NCI-H82 treated with DMSO at 0.1 percent for 48 hours (cell line): ENCODE data around the gene SELPLG.
"Not testable (repeated sequence)": the region's sequence is repeated elsewhere in the genome, so short reads cannot be mapped to it uniquely, and the experiment has no call there.

ENCODE experiments used
- DNase-seq: peaks from one replicate; lab custom pipeline; 2025; ENCODE audit not compliant: unreplicated experiment; lab: John Stamatoyannopoulos, UW

Gene SELPLG

DNA sequence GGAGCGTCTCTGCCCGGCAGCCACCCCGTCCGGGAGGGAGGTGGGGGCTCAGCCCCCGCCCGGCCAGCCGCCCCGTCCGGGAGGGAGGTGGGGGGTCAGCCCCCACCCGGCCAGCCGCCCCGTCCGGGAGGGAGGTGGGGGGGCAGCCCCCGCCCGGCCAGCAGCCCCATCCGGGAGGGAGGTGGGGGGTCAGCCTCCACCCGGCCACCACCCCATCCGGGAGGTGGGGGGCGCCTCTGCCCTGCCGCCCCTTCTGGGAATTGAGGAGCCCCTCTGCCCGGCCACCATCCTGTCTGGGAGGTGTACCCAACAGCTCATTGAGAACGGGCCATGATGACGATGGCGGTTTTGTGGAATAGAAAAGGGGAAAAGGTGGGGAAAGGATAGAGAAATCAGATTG, 22.6 kb upstream of the SELPLG start:
- DNase-seq = not testable (repeated sequence)

DNA sequence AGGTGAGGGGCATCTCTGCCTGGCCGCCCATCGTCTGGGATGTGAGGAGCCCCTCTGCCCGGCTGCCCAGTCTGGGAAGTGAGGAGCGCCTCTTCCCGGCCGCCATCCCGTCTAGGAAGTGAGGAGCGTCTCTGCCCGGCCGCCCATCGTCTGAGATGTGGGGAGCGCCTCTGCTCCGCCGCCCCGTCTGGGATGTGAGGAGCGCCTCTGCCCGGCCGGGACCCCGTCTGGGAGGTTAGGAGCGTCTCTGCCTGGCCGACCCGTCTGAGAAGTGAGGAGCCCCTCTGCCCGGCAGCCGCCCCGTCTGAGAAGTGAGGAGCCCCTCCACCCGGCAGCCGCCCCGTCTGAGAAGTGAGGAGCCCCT, 22.1 kb upstream of the SELPLG start:
- DNase-seq = not testable (repeated sequence)

DNA sequence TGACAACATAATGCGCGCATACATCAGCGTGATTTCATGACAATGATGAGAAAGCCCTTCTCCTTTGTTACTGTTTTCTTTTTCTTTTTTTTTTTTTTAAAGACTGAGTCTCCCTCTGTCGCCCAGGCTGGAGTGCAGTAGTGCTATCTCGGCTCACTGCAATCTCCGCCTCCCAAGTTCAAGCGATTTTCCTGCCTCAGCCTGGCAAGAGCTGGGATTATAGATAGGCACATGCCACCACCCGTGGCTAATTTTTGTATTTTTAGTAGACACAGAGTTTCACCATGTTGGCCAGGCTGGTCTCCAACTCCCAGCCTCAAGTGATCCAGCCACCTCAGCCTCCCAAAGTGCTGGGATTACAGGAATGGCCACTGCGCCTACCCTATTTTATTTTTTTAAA, 20.9 kb upstream of the SELPLG start:
- not testable (repeated sequence) for DNase-seq

DNA sequence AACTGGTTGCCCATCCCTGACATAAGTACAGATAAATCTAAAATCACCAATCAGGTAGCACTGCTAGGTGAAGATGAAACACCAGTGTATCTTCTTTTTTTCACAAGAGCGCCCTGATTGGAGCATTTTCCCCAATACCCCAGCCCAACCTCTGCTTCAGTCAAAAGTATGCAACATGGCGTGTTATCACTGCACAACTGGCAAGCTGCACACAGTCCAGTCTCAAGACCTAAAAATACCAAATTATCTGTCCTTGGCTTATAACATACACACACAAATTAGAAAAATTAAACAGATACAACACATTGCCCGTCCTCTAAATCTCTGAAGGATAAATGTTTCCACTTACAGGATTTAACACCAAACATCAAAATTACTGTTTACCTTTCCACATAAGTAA, 20.2 kb upstream of the SELPLG start:
- DNase-seq = no peak

DNA sequence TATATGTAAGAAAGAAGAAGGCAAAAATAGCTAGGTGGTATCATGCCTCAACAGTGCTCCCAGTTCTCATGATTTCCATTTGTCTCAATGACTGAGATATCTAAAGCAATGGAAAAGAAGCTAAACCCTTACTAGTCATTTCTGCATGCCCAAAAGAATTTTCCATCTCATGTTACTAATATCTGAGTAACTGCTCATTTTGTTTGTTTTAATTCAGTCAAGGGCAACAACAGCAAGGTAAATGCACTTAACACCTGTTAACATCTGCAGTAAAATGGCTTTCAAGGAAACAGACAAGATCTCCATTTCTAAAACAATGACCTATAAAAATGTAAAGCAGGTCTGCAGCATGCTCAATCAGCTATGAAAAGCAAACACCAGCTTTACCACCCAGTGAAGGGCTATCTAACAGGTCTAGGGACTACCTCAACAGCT, 19.4 kb upstream of the SELPLG start:
- no peak for DNase-seq

DNA sequence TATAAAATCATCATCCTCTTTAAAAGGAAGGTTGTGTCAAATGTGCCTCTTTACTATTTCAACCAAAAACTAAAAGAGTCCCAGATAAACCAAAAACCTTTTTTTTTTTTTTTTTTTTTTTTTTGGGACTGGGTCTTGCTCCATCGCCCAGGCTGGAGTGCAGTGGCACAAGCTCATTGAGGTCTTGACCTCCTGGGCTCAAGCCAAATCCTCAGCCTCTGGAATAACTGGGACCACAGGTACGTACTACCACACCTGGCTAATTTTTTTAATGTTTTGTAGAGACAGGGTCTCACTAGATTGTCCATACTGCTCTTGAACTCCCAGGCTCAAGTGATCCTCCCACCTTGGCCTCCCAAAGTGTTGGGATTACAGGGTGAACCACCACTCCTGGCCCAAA, 16.4 kb upstream of the SELPLG start:
- no peak for DNase-seq

DNA sequence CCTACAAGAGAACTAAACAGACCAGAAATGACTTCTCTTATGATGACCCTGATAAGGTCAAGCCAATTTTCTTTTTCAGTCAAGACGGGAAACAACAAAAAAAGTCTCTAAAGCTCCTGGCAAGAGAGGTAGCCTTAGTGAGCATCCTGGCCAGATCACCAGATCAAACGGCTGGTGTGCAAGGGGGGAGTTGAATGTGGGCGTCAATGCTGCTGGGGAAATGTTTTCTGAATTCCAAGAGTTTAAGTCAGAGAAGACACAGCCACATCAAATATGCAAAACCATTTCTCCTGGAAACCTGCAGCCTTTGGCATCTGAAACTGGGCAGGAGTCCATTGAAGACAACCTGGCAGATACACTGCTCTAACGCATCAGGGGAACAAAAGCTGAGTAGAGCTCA, 16.0 kb upstream of the SELPLG start:
- no peak for DNase-seq

DNA sequence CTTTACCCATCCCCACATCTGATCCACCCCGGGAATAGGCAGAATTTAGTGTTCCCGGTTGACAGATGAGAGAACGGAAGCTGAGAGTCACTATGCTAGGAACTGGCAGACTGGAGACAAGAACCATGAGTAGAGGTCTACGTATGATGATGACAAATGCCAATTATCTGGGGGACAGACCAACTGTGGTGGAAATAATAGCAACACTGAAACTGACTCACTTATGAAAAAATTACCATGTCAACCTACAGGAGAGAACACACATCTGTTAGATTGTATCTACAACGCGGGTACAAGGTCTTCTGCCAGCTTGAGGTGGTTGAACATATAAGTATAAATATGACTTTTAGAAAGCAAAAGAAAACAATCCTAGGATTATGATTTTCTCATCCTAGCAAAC, 15.4 kb upstream of the SELPLG start:
- no peak for DNase-seq

DNA sequence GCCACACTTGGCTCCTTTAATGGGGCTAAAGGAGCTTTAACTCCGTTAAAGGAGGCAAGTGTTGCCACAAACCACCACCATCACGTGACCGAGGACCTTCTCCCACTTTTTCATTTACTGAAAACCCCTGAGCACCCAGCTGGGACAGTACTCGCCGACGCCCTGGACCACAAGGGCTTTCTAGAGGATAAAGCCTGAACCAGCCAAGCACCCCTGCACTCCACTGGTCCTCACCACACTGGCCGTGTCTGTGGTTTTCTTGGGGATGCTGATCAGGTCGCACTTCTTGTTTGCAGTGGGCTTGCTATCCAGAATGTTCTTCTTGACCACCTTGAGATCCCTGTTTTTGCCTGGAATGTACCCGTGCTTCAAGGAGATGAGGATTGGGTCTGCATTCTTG, 14.7 kb upstream of the SELPLG start:
- no peak for DNase-seq

DNA sequence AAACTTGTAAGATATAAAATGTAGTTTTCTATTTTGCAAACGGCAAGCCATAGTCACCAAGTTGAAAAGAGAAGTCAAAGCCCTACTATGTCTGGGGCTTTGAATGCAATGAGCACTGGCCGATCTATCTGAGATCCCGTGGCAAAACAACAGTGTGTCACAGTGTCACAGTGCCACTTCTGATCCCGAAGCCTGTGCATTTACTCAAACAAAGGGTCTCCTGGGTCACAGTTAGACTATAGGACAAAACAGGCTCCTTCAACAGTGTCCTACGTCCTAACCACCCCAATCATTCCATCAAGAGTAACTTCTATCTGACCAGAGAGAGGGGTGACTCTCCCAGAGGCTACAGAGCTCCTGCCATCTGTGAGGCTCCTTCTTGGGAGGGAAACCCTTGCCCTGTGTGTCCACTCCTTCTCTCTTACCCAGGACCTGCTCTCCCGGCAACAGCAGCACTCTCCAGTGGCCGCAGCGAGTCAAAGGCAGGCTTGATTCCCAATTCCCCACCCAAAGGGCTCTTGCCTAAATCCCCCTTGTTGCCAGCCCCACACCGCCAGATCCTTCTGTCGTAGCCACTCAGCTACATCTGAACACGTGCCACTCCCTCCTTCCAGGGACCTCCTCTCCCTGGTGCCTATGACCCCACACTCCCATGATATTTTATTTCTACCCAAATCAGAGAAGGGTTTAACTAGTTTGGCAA, 14.0 kb upstream of the SELPLG start:
- no peak for DNase-seq

DNA sequence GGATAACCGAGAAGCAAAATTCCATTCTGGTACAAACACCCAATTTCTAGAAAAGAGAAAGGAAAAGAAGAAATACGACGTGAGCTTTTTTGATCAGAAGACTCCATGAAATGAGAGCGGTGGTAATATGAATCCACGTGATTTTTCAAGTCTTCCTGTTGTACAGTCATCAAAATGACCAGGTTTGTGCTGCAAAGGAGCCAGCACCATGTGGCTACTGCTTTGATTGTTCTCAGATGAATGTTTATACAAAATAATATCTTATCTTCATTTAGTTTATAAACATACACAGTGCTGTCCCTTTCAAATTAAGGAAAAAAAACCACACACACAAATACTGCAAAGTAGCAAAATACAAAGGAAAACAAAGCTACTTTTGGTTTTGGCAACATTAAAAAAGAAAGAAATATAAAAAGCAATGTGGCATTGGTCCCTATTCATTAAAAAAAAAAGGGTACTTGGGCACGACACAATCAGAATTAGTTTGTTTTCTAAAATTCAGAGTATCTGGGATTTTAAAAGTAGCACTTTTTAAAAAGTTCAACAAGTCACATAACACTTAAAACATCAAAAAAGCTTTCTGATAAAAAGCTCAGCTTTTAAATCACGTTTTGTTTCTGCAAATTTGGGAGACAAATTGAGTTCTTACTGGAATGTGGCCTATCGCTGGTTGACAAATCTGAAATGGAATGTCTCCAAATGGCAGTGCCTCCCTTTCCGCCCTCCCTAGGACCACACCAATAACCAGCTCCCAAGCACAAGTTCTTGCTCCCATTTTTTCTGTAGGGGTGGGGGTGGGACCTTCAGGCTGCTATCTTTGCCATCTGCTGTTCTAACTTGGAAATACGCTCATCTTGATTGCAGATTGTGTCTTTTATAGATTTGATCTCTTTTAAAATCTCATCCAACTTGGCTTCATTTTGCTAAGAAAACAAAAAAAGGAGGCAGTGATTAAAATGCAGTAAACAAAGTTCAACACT, 13.2 kb upstream of the SELPLG start:
- no peak for DNase-seq

DNA sequence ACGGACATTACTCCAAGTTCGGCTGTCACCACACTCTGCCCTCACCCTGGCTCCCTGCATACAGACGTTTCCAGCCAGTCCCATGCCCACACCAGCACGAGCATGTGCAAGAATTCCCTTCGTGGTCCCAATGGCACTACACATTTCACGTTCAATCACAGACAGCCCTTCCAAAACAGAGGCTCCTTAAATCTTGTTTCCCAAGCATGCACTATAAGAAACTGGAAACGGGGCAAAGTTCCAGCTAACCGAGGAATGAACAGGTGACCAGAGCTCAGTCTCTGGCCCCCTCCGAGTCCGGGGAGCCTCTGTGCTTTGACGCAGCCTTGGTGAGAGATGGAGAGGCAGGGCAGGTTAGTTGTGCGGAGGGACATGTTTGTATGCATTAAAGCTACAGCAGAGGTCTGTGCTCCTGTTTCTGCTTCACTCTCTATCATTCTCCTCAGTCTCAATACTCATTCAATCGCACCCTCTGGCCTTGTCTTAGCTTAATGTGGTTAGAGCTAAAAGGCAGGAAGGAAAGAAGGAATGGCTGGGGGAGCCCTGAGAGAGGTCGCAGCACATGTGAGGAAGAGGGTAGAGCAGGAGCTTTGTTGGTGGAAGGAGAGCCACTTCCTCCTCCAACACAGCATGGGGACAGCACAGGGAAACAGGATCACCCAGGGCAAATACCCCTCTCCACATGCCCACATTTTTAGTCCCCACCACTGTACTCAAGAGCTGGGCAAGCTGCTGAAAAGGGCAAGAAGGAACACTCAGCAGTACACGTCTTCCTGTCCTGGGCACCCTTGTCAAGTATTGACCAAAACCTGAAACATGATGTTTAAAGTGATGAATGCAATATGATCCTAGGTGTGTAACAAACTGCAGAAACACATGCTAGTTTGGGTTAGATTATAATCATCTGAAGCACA, 12.2 kb upstream of the SELPLG start:
- DNase-seq = no peak

DNA sequence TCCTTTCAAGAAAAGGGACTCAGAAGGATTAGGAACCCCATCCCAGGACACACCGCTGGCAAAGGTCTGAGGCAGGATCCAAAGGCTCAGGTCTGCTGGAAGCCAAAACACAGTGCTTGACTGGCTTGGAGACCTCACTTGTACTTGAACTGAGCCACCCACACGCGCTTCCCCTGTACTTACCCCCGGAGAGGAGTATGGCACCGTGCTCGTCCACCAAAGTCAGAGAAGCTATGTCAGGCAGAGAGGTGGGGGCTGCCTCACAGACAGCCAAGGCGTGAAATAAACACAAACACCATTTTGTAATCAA, 11.1 kb upstream of the SELPLG start:
- DNase-seq = no peak

DNA sequence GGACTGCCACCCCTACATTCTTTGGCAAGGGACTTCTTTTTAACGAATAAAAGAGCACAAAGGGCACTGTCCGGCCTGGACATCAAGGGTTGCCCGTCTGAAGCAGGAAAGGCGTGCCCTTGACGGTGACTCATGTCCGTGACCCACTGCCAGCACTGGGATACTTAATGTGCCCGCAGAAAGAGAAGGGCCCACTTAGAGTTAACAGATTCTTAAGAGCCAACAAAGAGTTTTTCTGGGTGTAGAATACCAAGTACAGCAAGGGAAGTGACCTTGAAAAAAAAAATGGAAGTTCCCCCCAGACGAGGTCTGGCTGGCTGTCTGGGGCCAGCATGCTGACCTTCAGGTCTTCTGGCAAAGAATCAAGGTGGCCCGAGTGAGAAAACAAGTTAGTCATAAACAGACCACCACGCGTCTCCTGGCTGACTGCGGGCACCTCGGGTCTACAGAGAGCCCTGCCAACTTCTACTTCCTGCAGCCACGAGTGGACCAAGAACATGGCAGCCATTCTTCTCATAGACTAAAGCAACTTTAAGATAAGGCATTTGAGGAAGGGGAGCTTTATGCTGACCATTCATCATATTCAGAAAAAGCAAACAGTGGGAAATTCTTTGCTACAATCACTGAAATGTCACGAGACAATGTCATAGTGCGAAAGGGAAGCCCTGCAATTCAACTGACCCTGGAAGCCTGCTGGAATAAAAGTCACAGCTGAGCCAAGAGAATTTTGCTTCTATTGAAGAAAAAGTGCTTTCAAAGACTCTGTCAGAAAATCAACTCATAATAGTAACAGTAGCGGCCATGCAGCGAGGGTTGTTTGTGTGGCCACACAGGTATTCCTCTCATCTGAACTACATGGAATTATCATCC, 10.5 kb upstream of the SELPLG start:
- no peak for DNase-seq

DNA sequence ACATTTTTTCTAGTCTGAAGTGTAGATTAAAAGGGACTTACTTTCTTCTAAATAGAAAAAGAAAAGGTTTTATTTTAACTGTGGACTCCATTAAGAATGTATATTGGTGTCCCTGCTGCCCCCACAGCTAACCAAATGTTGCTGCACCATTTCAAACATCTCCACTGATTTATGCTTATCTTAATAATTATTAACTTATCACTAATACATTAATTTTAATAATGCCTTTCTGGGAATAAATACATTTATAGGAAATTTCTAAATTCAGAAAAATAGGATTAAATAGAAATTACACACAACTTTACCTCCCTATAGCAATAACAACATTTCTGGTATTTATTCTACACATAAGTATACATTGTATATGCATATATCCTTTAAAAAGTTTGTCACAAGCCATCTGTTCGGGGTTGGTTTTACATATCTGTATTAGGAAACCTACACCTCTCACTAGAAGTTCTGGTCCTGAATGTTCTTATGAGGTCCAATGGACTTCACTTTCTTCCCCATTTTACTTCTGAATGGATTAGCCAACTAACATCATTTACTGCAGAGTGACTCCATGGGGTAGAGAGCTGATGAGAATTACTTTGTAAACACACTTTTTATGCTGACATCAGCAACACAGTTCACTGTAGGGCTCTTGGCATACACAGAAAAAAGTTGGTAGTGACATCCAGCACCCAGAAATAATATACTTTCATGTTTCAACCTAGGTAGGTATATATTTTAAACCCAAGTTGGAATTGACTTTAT, 9.4 kb upstream of the SELPLG start:
- DNase-seq = no peak

DNA sequence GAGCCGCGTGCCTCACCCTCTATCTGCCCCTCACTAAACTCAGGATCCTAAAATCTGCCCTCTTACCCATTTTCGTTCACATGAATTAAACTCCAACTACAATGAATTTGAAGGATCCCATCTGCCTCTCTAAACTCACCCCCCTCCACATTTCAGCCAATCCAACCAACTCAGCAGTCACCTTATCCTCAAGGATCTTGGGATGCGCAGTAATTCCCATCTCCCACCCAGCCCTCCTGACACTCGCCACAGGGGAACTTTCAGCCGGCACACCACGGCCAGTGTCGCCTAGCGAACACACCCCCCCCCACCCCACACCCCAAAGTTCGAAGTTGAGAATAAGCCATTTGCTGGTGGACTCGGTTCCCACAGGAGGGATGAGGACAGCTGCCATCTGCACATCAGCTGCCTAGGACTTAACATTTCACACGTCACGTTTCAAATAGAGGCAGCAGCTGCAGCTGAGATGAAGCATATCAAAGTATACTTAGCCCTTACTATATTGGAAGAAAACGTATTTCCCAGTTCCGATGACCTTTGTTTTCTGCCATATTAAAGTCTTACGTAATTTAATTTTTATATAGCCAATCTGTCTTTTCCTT, 8.7 kb upstream of the SELPLG start:
- peak; percentile 55 for DNase-seq

DNA sequence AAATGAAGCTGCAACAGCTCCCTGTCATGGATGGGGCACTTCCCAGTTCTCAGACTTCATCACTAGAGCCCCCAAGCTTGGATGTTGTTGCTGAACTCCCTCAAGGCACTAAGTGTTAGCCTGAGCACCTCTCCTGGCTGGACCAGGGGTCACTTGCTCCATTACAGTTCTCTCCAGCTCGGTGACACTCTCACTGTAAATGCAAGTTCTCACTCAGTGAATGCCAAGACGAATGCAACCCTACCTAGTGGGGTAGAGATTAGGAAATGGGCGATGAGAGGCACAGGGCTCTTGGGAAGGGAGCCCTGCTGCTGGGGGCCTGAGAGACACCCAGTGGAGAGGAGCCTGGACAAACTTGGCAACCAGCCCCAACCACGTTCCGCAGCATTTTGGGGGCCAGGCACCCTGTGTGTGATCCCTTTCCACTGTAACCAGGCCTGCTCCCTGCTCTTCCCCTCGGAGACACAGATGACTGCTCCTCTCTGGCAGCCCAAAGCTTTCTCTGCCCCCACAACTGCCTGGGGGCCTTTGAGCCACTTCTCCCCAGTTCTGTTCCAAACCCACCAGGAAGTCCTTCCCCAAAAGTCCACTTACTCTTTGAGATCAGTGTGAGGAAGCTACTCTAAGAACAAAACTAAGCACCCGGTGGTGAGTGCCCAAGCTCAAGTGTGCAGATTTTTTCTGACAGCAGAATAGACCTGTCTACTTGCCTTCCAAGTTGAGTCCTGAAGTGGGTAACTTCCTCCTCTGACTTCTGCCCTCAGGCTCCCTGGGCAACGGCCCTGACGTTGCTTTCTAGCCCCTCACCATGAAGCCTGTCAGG, 8.0 kb upstream of the SELPLG start:
- no peak for DNase-seq

DNA sequence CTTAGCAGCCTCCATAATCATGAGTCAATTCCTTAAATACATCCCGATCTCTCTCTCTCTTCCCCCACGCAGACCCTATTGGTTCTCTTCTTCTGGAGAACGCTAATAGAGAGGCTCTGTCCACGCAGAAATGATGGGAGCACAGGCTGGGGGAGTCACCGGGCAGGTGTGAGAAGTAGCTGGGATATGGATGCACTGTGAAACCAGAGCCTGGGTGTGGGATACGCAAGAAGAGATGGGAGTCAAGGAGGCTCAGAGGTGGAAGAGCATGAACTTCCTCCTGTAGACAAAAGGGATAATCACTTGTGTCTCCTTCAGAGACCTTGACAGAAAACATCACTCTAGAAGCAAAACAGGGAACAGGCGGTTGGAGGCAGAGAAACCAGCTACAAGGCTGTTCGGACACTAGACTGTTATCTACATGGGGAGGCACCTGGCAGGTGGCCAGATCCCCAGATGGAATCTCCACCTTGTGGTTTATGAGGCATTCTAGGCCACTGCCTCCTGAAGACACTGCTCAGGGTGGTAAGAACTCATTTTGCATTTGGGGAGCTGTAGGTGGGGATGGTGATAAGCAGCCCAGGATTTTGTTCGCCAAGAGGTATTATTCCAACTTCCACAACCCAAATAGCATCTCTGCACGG, 7.2 kb upstream of the SELPLG start:
- DNase-seq = no peak
